HG02938 (cell line): ENCODE results near the gene EVPL.
A peak's percentile ranks its signal among the peaks of the same experiment; 100 is the strongest.
"Not testable (repeated sequence)": the region's sequence is repeated elsewhere in the genome, so short reads cannot be mapped to it uniquely, and the experiment has no call there.

Source experiments
- ATAC-seq: cut with Tn5 transposase; IDR thresholded peaks from one replicate; pipeline ENCODE4 v1.9.1; 2021; ENCODE audit warnings: mild to moderate bottlenecking, moderate library complexity; ENCODE audit not compliant: unreplicated experiment

The EVPL gene

GRCh38 chr17:76000755-76001521, 26.2 kb downstream of the EVPL start, which contains the start of gene CDK3:
Gene CDK3, plus strand, starts transcription at chr17:76000855. Its CDS starts 571 bp downstream, at chr17:76001426.
- no peak for ATAC-seq

GRCh38 chr17:76000016-76000754, 26.9 kb downstream of the EVPL start:
- ATAC-seq: no peak

- ATAC-seq: no peak
Measured at GRCh38 chr17:75998327-75998795, 28.7 kb downstream of the EVPL start.

- ATAC-seq: no peak
Measured at GRCh38 chr17:75996665-75997590, 30.2 kb downstream of the EVPL start.

- no peak for ATAC-seq
Measured at GRCh38 chr17:75995385-75995925, 31.7 kb downstream of the EVPL start.

GRCh38 chr17:75994802-75995370, 32.2 kb downstream of the EVPL start:
- no peak for ATAC-seq

- no peak for ATAC-seq
Measured at GRCh38 chr17:75991396-75991795, 35.7 kb downstream of the EVPL start.

- no peak for ATAC-seq
Measured at GRCh38 chr17:75987041-75987440, 40.1 kb downstream of the EVPL start.

GRCh38 chr17:75985986-75986385, 41.1 kb downstream of the EVPL start:
- ATAC-seq: no peak

GRCh38 chr17:75983501-75984181, 43.5 kb downstream of the EVPL start:
- no peak for ATAC-seq

- no peak for ATAC-seq
Measured at GRCh38 chr17:75981019-75981615, 46.0 kb downstream of the EVPL start.

- ATAC-seq: no peak
Measured at GRCh38 chr17:75980188-75981018, 46.7 kb downstream of the EVPL start.

GRCh38 chr17:75979705-75980187, 47.4 kb downstream of the EVPL start:
- ATAC-seq: peak; percentile 30

- ATAC-seq: peak; percentile 88
Measured at GRCh38 chr17:75978938-75979704, 48.0 kb downstream of the EVPL start, which contains the start of the genes ACOX1 and TEN1. Gene ACOX1, minus strand, starts transcription at chr17:75979166. Its CDS starts 93 bp downstream, at chr17:75979073. Gene TEN1, plus strand, starts transcription at chr17:75979240. Its CDS starts 6,953 bp downstream, at chr17:75986193.

GRCh38 chr17:75976175-75976848, 50.8 kb downstream of the EVPL start:
- no peak for ATAC-seq

- ATAC-seq: no peak
Measured at GRCh38 chr17:75975757-75976174, 51.3 kb downstream of the EVPL start.

- ATAC-seq: not testable (repeated sequence)
Measured at GRCh38 chr17:75975187-75975586, 51.9 kb downstream of the EVPL start.
